HG03064 (cell line): Measurements from ENCODE around the gene TNRC6A.
"Not testable (repeated sequence)": the region's sequence is repeated elsewhere in the genome, so short reads cannot be mapped to it uniquely, and the experiment has no call there.

ENCODE experiments used
- ATAC-seq: cut with Tn5 transposase; IDR thresholded peaks from one replicate; pipeline ENCODE4 v1.9.1; 2021; ENCODE audit warnings: low read depth; ENCODE audit not compliant: unreplicated experiment

The TNRC6A gene

GRCh38 chr16:24841291-24841690 is 111.8 kb downstream of the TNRC6A start:
- no peak for ATAC-seq

GRCh38 chr16:24844101-24845030 is 114.9 kb downstream of the TNRC6A start:
- no peak for ATAC-seq

- not testable (repeated sequence) for ATAC-seq
Measured at GRCh38 chr16:24845031-24845365, 115.5 kb downstream of the TNRC6A start.

GRCh38 chr16:24845726-24846547 is 116.5 kb downstream of the TNRC6A start, which contains the start of gene SLC5A11:
Gene SLC5A11, plus strand, starts transcription at chr16:24845963. Its CDS starts 12,681 bp downstream, at chr16:24858644.
- no peak for ATAC-seq

GRCh38 chr16:24846548-24847357 is 117.3 kb downstream of the TNRC6A start:
- no peak for ATAC-seq

GRCh38 chr16:24847358-24847664 is 117.9 kb downstream of the TNRC6A start:
- ATAC-seq: no peak

- ATAC-seq: no peak
Measured at GRCh38 chr16:24848065-24848464, 118.6 kb downstream of the TNRC6A start.

GRCh38 chr16:24849641-24850040 is 120.2 kb downstream of the TNRC6A start:
- ATAC-seq: no peak

- no peak for ATAC-seq
Measured at GRCh38 chr16:24850289-24850938, 121.0 kb downstream of the TNRC6A start.

- no peak for ATAC-seq
Measured at GRCh38 chr16:24851700-24852099, 122.2 kb downstream of the TNRC6A start.

GRCh38 chr16:24852281-24852721 is 122.8 kb downstream of the TNRC6A start:
- no peak for ATAC-seq

GRCh38 chr16:24853169-24853824 is 123.8 kb downstream of the TNRC6A start:
- no peak for ATAC-seq

GRCh38 chr16:24853830-24854229 is 124.4 kb downstream of the TNRC6A start:
- ATAC-seq: no peak

GRCh38 chr16:24854607-24855171 is 125.2 kb downstream of the TNRC6A start:
- ATAC-seq: no peak

GRCh38 chr16:24855678-24856077 is 126.2 kb downstream of the TNRC6A start:
- no peak for ATAC-seq

GRCh38 chr16:24856871-24857270 is 127.4 kb downstream of the TNRC6A start:
- not testable (repeated sequence) for ATAC-seq

- no peak for ATAC-seq
Measured at GRCh38 chr16:24858219-24859041, 129.0 kb downstream of the TNRC6A start.

- no peak for ATAC-seq
Measured at GRCh38 chr16:24861461-24861860, 132.0 kb downstream of the TNRC6A start.
